ENCODE data around the gene AP5Z1.
A peak's percentile ranks its signal among the peaks of the same experiment; 100 is the strongest.

AP5Z1 gene

DNA sequence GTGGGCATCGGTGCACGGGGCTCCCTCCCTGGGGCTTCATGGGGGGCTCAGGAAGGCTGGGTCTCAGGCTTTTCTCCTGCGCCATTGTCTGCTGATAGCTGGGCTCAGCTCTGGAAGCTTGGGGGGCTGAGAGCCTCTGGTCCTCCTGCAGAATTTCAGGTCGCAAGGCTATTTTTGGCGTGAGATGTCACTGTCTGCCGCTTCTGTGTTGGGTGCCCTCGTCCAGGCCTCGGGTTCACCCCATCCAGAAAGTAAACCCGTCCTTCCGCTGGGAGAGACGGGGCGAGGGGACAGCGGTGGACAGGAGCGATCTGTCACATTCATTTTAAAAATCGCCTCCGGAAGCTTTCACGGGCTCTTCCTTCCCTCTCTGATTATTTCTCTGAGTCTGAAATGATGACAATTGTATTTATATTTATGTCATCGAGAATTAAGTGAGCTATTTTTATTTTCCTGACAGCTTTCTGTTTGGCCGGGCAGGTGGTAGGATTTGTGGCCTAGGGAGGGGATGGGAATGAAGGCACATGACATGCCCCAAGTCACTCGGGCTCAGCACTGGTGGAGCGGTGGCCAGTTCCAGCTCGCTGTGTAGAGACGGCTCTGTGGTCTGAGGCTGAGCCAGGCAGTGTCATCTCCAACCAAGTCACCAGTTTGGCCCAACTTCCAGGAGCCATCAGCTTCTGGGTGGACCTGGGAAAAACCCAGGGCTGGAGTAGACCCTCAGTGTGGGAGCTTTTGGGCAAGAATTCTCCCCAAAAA is 40.7 kb upstream of the AP5Z1 start:
- Histone ChIP-seq H3K4me3 (replicated peaks; ENCODE audit: insufficient read depth, low read length) (no peak overlapping the region), H3K27me3 (ENCODE audit: insufficient read depth, poor library complexity, severe bottlenecking) (no peaks in the 10 kb centered on the region), H3K27ac (replicated peaks) (no peak overlapping the region)
- no peak for DNase-seq (ENCODE audit: low read depth in 1 of 2, low spot score in 1 of 2)
- TF ChIP-seq SPI1 (IDR thresholded peaks at IDR 0.05; ENCODE audit: borderline replicate concordance, low read depth) (no peak), GABPA (IDR thresholded peaks at IDR 0.05; ENCODE audit: low read depth) (no peak), POLR2AphosphoS5 (IDR thresholded peaks at IDR 0.05; ENCODE audit: low read depth) (no peak), CTCF (IDR thresholded peaks at IDR 0.05; ENCODE audit: insufficient read depth, low read length) (no peak)
- TF ChIP-seq, protein P1, sequence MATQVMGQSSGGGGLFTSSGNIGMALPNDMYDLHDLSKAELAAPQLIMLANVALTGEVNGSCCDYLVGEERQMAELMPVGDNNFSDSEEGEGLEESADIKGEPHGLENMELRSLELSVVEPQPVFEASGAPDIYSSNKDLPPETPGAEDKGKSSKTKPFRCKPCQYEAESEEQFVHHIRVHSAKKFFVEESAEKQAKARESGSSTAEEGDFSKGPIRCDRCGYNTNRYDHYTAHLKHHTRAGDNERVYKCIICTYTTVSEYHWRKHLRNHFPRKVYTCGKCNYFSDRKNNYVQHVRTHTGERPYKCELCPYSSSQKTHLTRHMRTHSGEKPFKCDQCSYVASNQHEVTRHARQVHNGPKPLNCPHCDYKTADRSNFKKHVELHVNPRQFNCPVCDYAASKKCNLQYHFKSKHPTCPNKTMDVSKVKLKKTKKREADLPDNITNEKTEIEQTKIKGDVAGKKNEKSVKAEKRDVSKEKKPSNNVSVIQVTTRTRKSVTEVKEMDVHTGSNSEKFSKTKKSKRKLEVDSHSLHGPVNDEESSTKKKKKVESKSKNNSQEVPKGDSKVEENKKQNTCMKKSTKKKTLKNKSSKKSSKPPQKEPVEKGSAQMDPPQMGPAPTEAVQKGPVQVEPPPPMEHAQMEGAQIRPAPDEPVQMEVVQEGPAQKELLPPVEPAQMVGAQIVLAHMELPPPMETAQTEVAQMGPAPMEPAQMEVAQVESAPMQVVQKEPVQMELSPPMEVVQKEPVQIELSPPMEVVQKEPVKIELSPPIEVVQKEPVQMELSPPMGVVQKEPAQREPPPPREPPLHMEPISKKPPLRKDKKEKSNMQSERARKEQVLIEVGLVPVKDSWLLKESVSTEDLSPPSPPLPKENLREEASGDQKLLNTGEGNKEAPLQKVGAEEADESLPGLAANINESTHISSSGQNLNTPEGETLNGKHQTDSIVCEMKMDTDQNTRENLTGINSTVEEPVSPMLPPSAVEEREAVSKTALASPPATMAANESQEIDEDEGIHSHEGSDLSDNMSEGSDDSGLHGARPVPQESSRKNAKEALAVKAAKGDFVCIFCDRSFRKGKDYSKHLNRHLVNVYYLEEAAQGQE (IDR thresholded peaks at IDR 0.05; ENCODE audit: insufficient replicate concordance, low read depth), result no peak

- Histone ChIP-seq H3K27ac (replicated peaks) (no peak overlapping the region), H3K4me3 (replicated peaks; ENCODE audit: insufficient read depth, low read length) (no peak overlapping the region), H3K27me3 (ENCODE audit: insufficient read depth, poor library complexity, severe bottlenecking) (no peaks in the 10 kb centered on the region)
- TF ChIP-seq POLR2AphosphoS5 (IDR thresholded peaks at IDR 0.05; ENCODE audit: low read depth) (no peak), GABPA (IDR thresholded peaks at IDR 0.05; ENCODE audit: low read depth) (no peak), CTCF (IDR thresholded peaks at IDR 0.05; ENCODE audit: insufficient read depth, low read length) (no peak), SPI1 (IDR thresholded peaks at IDR 0.05; ENCODE audit: borderline replicate concordance, low read depth) (no peak)
- TF ChIP-seq, protein P1 (IDR thresholded peaks at IDR 0.05; ENCODE audit: insufficient replicate concordance, low read depth), result no peak
- DNase-seq (ENCODE audit: low read depth in 1 of 2, low spot score in 1 of 2), result no peak
Measured at GRCh38 chr7:4737300-4737699, 38.1 kb upstream of the AP5Z1 start.

- H3K4me3 ChIP-seq (replicated peaks; ENCODE audit: insufficient read depth, low read length), result no peak overlapping the region
- TF ChIP-seq SPI1 (IDR thresholded peaks at IDR 0.05; ENCODE audit: borderline replicate concordance, low read depth) (no peak), CTCF (IDR thresholded peaks at IDR 0.05; ENCODE audit: insufficient read depth, low read length) (no peak), GABPA (IDR thresholded peaks at IDR 0.05; ENCODE audit: low read depth) (no peak), POLR2AphosphoS5 (IDR thresholded peaks at IDR 0.05; ENCODE audit: low read depth) (no peak)
- TF ChIP-seq, protein P1 (IDR thresholded peaks at IDR 0.05; ENCODE audit: insufficient replicate concordance, low read depth), result no peak
- DNase-seq (ENCODE audit: low read depth in 1 of 2, low spot score in 1 of 2), result peak; percentile 51 to 55
- no peaks in the 10 kb centered on the region for H3K27me3 ChIP-seq (ENCODE audit: insufficient read depth, poor library complexity, severe bottlenecking)
- peak overlapping the region; percentile 22 for H3K27ac ChIP-seq (replicated peaks)
Measured at GRCh38 chr7:4738711-4739527, 36.5 kb upstream of the AP5Z1 start.
